H1 (cell line): Measurements from ENCODE around the gene PKIB.

Experiments
- CBX5 ChIP-seq: fragments of 300-800, 300-1000 bp; sonication (generic); IDR thresholded peaks from 2 replicates; pipeline ENCODE4 v1.7.1; 2016; ENCODE audit warnings: antibody characterized with exemption, low read length, low read depth
- CTCF ChIP-seq, 3 experiments: IDR thresholded peaks; 1 replicate in 2 of 3; 2 replicates in 1 of 3; pipeline versions ENCODE4 v1.5.1 to v1.6.1; 2011; ENCODE audit warnings: low read length in 3 of 3, mild to moderate bottlenecking in 3 of 3, inconsistent platforms in 2 of 3, low read depth in 1 of 3, moderate library complexity in 1 of 3; ENCODE audit not compliant: insufficient read depth in 1 of 3; ENCODE audit errors: control extremely low read depth in 1 of 3
- EP300 ChIP-seq, 2 experiments: IDR thresholded peaks; 1 replicate in 1 of 2; 2 replicates in 1 of 2; pipeline ENCODE4 v1.6.1; 2011 to 2012; ENCODE audit warnings: low read depth in 2 of 2, low read length in 2 of 2, mild to moderate bottlenecking in 2 of 2, borderline replicate concordance in 1 of 2, inconsistent platforms in 1 of 2, moderate library complexity in 1 of 2
- GABPA ChIP-seq: IDR thresholded peaks from 2 replicates; pipeline ENCODE4 v1.6.1; 2011; ENCODE audit warnings: mild to moderate bottlenecking, low read length, moderate library complexity, borderline replicate concordance; ENCODE audit not compliant: insufficient read depth
- MAFK ChIP-seq: IDR thresholded peaks from 2 replicates; pipeline ENCODE4 v1.6.1; 2012; ENCODE audit warnings: low read depth, mild to moderate bottlenecking, improper control_type of control experiment, low read length
- POLR2A ChIP-seq, 2 experiments: IDR thresholded peaks; 1 replicate in 1 of 2; 2 replicates in 1 of 2; pipeline ENCODE4 v1.6.1; 2011; ENCODE audit warnings: low read depth in 2 of 2, low read length in 2 of 2, mild to moderate bottlenecking in 2 of 2; ENCODE audit errors: control extremely low read depth in 1 of 2
- POLR2AphosphoS5 ChIP-seq: IDR thresholded peaks from 2 replicates; pipeline ENCODE4 v1.6.1; 2011; ENCODE audit warnings: low read depth, low read length
- RBBP5 ChIP-seq: IDR thresholded peaks from 2 replicates; pipeline ENCODE4 v1.7.1; 2012; ENCODE audit warnings: low read depth, mild to moderate bottlenecking, inconsistent platforms, low read length, moderate library complexity, borderline replicate concordance
- SP1 ChIP-seq: IDR thresholded peaks from 2 replicates; pipeline ENCODE4 v1.6.1; 2011; ENCODE audit warnings: low read depth, low read length
- TAF1 ChIP-seq: IDR thresholded peaks from 2 replicates; pipeline ENCODE4 v1.6.1; 2011; ENCODE audit warnings: mild to moderate bottlenecking, low read depth, low read length

GRCh38 chr6:122702841-122703240 lies 92.6 kb downstream of the PKIB start:
- TF ChIP-seq MAFK: no peak
- no peak for TF ChIP-seq CTCF (IDR thresholded peaks at IDR 0.05; ENCODE audit: control extremely low read depth in 1 of 3, insufficient read depth in 1 of 3, low read depth in 1 of 3, low read length in 3 of 3)
- TF ChIP-seq CBX5: no peak
- no peak for TF ChIP-seq EP300 (IDR thresholded peaks at IDR 0.05; ENCODE audit: borderline replicate concordance in 1 of 2, low read depth in 2 of 2, low read length in 2 of 2)
- no peak for TF ChIP-seq POLR2AphosphoS5
- TF ChIP-seq POLR2A (IDR thresholded peaks at IDR 0.05; ENCODE audit: control extremely low read depth in 1 of 2, low read depth in 2 of 2, low read length in 2 of 2): no peak
- no peak for TF ChIP-seq TAF1
- TF ChIP-seq RBBP5: no peak
- no peak for TF ChIP-seq SP1
- no peak for TF ChIP-seq GABPA
